Astrocyte (in vitro differentiated cells and primary cell): ENCODE measurements around the gene RAB8A.

ENCODE experiments used
- EZH2 ChIP-seq: IDR thresholded peaks from 2 replicates; pipeline ENCODE4 v1.6.1; 2012; ENCODE audit warnings: mild to moderate bottlenecking, low read length, inconsistent platforms; ENCODE audit not compliant: insufficient read depth
- TF ChIP-seq, protein P1 (sequence below): IDR thresholded peaks from 2 replicates; pipeline ENCODE4 v1.5.1; 2011; ENCODE audit warnings: low read depth, mild to moderate bottlenecking, inconsistent platforms, low read length, moderate library complexity; ENCODE audit not compliant: insufficient read depth

DNA sequence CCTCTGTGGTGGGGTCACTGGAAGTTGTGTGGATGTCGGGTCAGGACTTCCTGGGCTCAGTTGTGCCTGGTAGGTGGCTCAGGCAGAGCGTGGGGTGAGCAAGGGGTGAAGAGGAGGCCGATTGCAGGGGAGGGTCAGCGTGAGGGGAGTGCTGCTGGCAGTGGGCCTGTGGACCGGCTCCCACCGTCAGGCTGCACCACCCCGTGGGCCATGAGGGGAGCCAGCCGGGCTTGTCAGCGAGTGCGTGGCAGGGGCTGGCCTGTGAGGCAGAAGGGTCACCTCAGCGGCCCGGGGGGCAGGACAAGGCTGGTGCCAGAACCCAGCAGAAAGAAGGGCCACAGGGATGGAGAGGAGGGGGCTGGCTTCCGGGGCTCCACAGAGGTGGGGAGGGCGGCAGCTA is 13.3 kb downstream of the RAB8A start:
- TF ChIP-seq, protein P1, sequence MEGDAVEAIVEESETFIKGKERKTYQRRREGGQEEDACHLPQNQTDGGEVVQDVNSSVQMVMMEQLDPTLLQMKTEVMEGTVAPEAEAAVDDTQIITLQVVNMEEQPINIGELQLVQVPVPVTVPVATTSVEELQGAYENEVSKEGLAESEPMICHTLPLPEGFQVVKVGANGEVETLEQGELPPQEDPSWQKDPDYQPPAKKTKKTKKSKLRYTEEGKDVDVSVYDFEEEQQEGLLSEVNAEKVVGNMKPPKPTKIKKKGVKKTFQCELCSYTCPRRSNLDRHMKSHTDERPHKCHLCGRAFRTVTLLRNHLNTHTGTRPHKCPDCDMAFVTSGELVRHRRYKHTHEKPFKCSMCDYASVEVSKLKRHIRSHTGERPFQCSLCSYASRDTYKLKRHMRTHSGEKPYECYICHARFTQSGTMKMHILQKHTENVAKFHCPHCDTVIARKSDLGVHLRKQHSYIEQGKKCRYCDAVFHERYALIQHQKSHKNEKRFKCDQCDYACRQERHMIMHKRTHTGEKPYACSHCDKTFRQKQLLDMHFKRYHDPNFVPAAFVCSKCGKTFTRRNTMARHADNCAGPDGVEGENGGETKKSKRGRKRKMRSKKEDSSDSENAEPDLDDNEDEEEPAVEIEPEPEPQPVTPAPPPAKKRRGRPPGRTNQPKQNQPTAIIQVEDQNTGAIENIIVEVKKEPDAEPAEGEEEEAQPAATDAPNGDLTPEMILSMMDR, result no peak
- no peak for TF ChIP-seq EZH2
